Esophagus muscularis mucosa (tissue), 4 donors: ENCODE data around the gene IMMT. TPM values are rescaled to one million over a fixed set of nuclear protein-coding genes. Genes with fewer than 3 reads are reported as not detected.

Source experiments
- DNase-seq: peaks from one replicate; pipeline ENCODE4 v3.0.0-alpha.2; 2017; ENCODE audit errors: extremely low spot score
- H3K27ac ChIP-seq, 4 donors: fragments of 200-600 bp; sonication (generic); replicated peaks in 1 of 4; 1 replicate in 3 of 4; 2 replicates in 1 of 4; pipeline ENCODE4 v1.5.1; 2016 to 2019; ENCODE audit warnings: mild to moderate bottlenecking in 1 of 4
- H3K27me3 ChIP-seq, 4 donors: fragments of 200-600 bp; sonication (generic); one replicate each; pipeline versions ENCODE4 v1.5.1 to v1.6.0; 2016 to 2019
- H3K36me3 ChIP-seq, 4 donors: fragments of 200-600 bp; sonication (generic); one replicate each; pipeline ENCODE4 v1.5.1; 2016 to 2019
- H3K4me1 ChIP-seq, 4 donors: fragments of 200-600 bp; sonication (generic); one replicate each; pipeline ENCODE4 v1.5.1; 2016 to 2019
- H3K4me3 ChIP-seq, 4 donors: fragments of 200-600 bp; sonication (generic); 1 replicate in 2 of 4; 2 replicates in 2 of 4; pipeline ENCODE4 v1.5.1; 2016 to 2019; ENCODE audit warnings: mild to moderate bottlenecking in 4 of 4, moderate library complexity in 1 of 4
- H3K9me3 ChIP-seq, 4 donors: fragments of 200-600 bp; sonication (generic); 1 replicate in 3 of 4; 2 replicates in 1 of 4; pipeline ENCODE4 v1.5.1; 2016 to 2019
- EP300 ChIP-seq: sonication (generic); formaldehyde crosslinking; IDR thresholded peaks from one replicate; pipeline ENCODE4 v1.6.1; 2017; ENCODE audit warnings: antibody characterized with exemption
- POLR2A ChIP-seq: fragments of 450-650 bp; IDR thresholded peaks from one replicate; pipeline ENCODE4 v1.6.1; 2017; ENCODE audit warnings: antibody characterized with exemption, moderate library complexity, mild to moderate bottlenecking, low read depth
- POLR2AphosphoS5 ChIP-seq, 2 donors: sonication (generic); formaldehyde crosslinking; IDR thresholded peaks; one replicate each; pipeline ENCODE4 v1.6.1; 2017; ENCODE audit warnings: antibody characterized with exemption in 2 of 2
- WGBS: methylation state at CpG from one replicate; pipeline ENCODE4 v1.1.5; 2018; 5-methylcytosine and 5-hydroxymethylcytosine counted together
- intact Hi-C: fragments of 100-400 bp; cut with DNase I; formaldehyde crosslinking; loops from one replicate; pipeline ENCODE4 v1.15.1; 2023
- small RNA-seq, 3 donors: library from RNA; depleted of rRNA; stranded (forward); fragments of <200 nt; gene quantifications; one replicate each; pipeline ENCODE3, GENCODE V24; 2016
- total RNA-seq, 4 donors: library from RNA; depleted of rRNA; stranded (reverse); fragments of >200 nt; gene quantifications; one replicate each; pipeline versions ENCODE4 v1.1.0 to v1.2.1, GENCODE V29; 2016
- TF ChIP-seq, protein P1 (sequence below), 3 experiments: fragments of 200-600 bp in 2 of 3; fragments of 450-650 bp in 1 of 3; sonication (generic) in 2 of 3; IDR thresholded peaks; one replicate each; pipeline ENCODE4 v1.5.1; 2017 to 2019; ENCODE audit warnings: antibody characterized with exemption in 3 of 3, mild to moderate bottlenecking in 2 of 3, moderate library complexity in 1 of 3

Gene IMMT
- total RNA-seq, 4 donors from 2014 or later = 53.5 to 68.1 (median 66.6) TPM

DNA sequence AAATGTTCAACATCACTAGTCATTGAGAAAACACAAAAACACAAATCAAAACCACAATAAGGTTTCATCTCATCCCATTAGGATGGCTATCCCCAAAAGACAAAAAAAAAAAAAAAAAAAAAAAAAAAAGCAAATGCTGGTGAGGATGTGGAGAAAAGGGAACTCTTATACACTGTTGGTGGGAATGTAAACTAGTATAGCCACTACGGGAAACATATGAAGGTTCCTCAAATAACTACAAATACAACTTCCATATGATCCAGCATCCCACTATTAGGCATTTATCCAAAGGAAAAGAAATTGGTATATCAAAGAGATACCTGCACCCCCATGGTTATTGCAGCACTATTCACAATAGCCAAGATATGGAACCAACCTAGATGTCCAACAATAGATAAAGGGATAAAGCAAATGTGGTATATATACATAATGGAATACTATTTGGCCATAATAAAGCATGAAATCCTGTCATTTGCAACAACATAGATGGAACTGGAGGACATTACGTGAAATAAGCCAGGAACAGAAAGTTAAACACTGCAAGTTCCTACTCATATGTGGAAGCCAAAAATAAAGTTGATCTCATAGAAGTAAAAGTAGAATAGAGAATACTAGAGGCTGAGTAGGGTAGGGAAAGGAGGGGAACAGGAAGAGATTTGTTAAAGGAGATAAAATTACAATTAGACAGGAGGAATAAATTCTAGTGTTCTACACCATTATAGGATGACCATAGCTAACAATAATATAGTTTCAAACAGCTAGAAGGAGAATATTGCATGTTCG lies 98.0 kb downstream of the IMMT start:
- WGBS = 94% methylated on average over 3 of the region's 3 CpGs

DNA sequence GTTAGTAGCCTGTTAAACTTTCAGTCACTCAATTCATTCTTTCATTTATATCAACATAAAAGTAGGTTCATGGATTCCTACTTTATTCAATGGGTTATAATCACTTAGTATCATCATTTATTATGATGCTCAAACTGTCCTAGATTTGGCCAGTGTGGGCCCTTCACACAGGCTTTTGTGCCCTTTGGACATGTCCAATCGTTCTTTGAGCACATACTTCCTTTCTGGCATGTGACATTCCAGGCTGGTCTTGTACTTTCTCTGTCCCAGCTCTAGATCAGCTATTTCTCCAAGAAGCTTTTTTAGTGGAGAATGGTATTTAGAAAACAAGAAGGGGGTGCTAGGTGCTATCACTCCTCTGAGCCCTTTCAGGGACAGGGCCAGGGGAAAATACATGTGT lies 101.0 kb downstream of the IMMT start:
- WGBS = 84% methylated on average over 1 of the region's 1 CpG
- intact Hi-C loops = no loop called here
- Histone ChIP-seq H3K36me3 (peaks cover 28 to 93% (median 67%) of the 10 kb centered on the region in 4 donors), H3K9me3 (no peaks in the 10 kb centered on the region), H3K4me3 (no peak overlapping the region), H3K27me3 (no peaks in the 10 kb centered on the region), H3K27ac (no peak overlapping the region), H3K4me1 (no peaks in the 10 kb centered on the region)
- no peak for DNase-seq
- TF ChIP-seq, protein P1, sequence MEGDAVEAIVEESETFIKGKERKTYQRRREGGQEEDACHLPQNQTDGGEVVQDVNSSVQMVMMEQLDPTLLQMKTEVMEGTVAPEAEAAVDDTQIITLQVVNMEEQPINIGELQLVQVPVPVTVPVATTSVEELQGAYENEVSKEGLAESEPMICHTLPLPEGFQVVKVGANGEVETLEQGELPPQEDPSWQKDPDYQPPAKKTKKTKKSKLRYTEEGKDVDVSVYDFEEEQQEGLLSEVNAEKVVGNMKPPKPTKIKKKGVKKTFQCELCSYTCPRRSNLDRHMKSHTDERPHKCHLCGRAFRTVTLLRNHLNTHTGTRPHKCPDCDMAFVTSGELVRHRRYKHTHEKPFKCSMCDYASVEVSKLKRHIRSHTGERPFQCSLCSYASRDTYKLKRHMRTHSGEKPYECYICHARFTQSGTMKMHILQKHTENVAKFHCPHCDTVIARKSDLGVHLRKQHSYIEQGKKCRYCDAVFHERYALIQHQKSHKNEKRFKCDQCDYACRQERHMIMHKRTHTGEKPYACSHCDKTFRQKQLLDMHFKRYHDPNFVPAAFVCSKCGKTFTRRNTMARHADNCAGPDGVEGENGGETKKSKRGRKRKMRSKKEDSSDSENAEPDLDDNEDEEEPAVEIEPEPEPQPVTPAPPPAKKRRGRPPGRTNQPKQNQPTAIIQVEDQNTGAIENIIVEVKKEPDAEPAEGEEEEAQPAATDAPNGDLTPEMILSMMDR (IDR thresholded peaks at IDR 0.05) = no peak
- no peak for TF ChIP-seq EP300
- no peak for TF ChIP-seq POLR2A

More for the DNA sequence above, 98.0 kb downstream of the IMMT start:
- intact Hi-C loops = no loop called here
- H3K27me3 ChIP-seq = no peaks in the 10 kb centered on the region
- H3K27ac ChIP-seq = no peak overlapping the region
- H3K4me3 ChIP-seq = no peak overlapping the region
- TF ChIP-seq, protein P1 (IDR thresholded peaks at IDR 0.05) = no peak
- TF ChIP-seq EP300 (no peak), POLR2AphosphoS5 (IDR thresholded peaks at IDR 0.05) (no peak), POLR2A (no peak)
- peaks cover 21 to 85% (median 56%) of the 10 kb centered on the region in 4 donors for H3K36me3 ChIP-seq
- no peaks in the 10 kb centered on the region for H3K4me1 ChIP-seq
- no peaks in the 10 kb centered on the region for H3K9me3 ChIP-seq
- DNase-seq = no peak

Small RNAs within 50 kb of the gene (small RNA-seq; reads per million reads assigned to genes)
- gene MIR4779 (0 reads per million in 3 donors), gene RF00019 (0 reads per million in 3 donors), gene SNORD94 (18,426 to 46,915 (median 24,712) reads per million in 3 donors)

Other genes starting within 250 kb of the IMMT start
- 10 to 100 TPM; 13.3 to 22.4 (median 16.6) TPM for gene POLR1A, start 89.6 kb downstream of the IMMT start, total RNA-seq
- gene PTCD3, start 89.2 kb downstream of the IMMT start, total RNA-seq = 10 to 100 TPM; 40.4 to 65.1 (median 45.5) TPM
- 10 to 100 TPM; 28.0 to 37.8 (median 32.4) TPM for gene MRPL35, start 4.0 kb upstream of the IMMT start, total RNA-seq
- 10 to 100 TPM; 46.1 to 95.1 (median 74.9) TPM for gene REEP1, start 142.2 kb upstream of the IMMT start, total RNA-seq
- 10 to 100 TPM; 37.3 to 68.6 (median 52.0) TPM for gene KDM3A, start 245.9 kb upstream of the IMMT start, total RNA-seq